Tibial nerve (tissue), 4 donors: ENCODE data around the gene PDZRN3. TPM values are rescaled to one million over a fixed set of nuclear protein-coding genes. Genes with fewer than 3 reads are reported as not detected.

ENCODE experiments used
- DNase-seq, 2 donors: peaks; one replicate each; pipeline ENCODE4 v3.0.0-alpha.2; 2019; ENCODE audit warnings: low spot score in 2 of 2
- H3K27ac ChIP-seq, 4 donors: fragments of 200-600 bp; sonication (generic) in 3 of 4; one replicate each; pipeline ENCODE4 v1.5.1; 2017 to 2019; ENCODE audit warnings: mild to moderate bottlenecking in 1 of 4
- H3K27me3 ChIP-seq, 2 donors: fragments of 200-600 bp; sonication (generic) in 1 of 2; one replicate each; pipeline versions ENCODE4 v1.5.1 to v1.6.0; 2017 to 2019
- H3K36me3 ChIP-seq, 3 donors: fragments of 200-600 bp; sonication (generic); one replicate each; pipeline ENCODE4 v1.5.1; 2018 to 2019
- H3K4me1 ChIP-seq, 4 donors: fragments of 200-600 bp; sonication (generic) in 3 of 4; one replicate each; pipeline ENCODE4 v1.5.1; 2017 to 2019
- H3K4me3 ChIP-seq, 4 donors: fragments of 200-600 bp; sonication (generic) in 3 of 4; one replicate each; pipeline ENCODE4 v1.5.1; 2017 to 2019; ENCODE audit warnings: mild to moderate bottlenecking in 1 of 4, moderate library complexity in 1 of 4
- H3K9me3 ChIP-seq, 4 donors: fragments of 200-600 bp; sonication (generic) in 3 of 4; one replicate each; pipeline ENCODE4 v1.5.1; 2017 to 2019
- EP300 ChIP-seq, 2 donors: sonication (generic); formaldehyde crosslinking; IDR thresholded peaks; one replicate each; pipeline ENCODE4 v1.6.1; 2017; ENCODE audit warnings: antibody characterized with exemption in 2 of 2, mild to moderate bottlenecking in 1 of 2
- POLR2A ChIP-seq, 2 donors: fragments of 450-650 bp; IDR thresholded peaks; one replicate each; pipeline ENCODE4 v1.6.1; 2017; ENCODE audit warnings: antibody characterized with exemption in 2 of 2, mild to moderate bottlenecking in 2 of 2, moderate library complexity in 2 of 2
- WGBS, 2 donors: methylation state at CpG; one replicate each; pipeline ENCODE4 v1.1.5; 2018; 5-methylcytosine and 5-hydroxymethylcytosine counted together
- total RNA-seq, 4 donors: library from RNA; depleted of rRNA; stranded (reverse); fragments of >200 nt; gene quantifications; one replicate each; pipeline ENCODE4 v1.1.0, GENCODE V29; 2016
- TF ChIP-seq, protein P1 (sequence below), 5 experiments: fragments of 200-600 bp in 3 of 5; fragments of 450-650 bp in 2 of 5; sonication (generic) in 3 of 5; IDR thresholded peaks; one replicate each; pipeline ENCODE4 v1.5.1; 2016 to 2019; ENCODE audit warnings: antibody characterized with exemption in 5 of 5, mild to moderate bottlenecking in 3 of 5, moderate library complexity in 2 of 5

The PDZRN3 gene
- total RNA-seq, 4 donors from 2014 or later, result 48.3 to 87.2 (median 64.3) TPM

DNA sequence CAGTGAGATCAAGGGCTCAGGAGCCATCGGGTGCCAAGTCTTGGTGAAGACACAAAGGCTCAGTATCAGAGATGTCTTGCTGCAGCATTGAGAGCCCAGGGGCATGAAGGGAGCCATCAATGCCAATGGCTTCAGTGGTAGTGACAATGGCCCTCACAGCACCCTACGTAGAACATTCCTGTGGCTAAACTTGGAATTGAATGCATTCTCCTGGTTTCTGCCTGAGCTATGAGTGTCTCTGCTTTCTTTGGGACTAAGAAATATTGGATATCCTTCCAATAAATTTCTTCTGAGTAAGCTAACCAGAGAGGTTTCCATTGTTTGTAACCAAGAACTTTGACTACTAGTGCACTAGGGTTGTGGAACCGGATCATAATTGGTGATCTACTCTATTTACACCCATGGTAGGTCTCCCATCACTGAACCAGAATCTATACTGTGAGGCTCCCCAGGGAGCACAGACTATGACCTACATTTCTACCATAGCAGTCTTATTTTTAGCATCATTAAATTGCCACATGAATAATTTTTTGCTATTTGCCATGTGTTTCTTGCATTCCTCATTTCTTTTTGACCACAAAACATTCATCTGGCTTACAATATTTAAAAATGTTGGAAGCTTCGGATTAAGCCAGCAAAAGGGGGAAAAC lies 31.6 kb upstream of the PDZRN3 start:
- no peaks in the 10 kb centered on the region for H3K36me3 ChIP-seq
- DNase-seq, result no peak
- H3K27ac ChIP-seq, result no peak overlapping the region
- no peaks in the 10 kb centered on the region for H3K4me1 ChIP-seq
- no peaks in the 10 kb centered on the region for H3K27me3 ChIP-seq
- TF ChIP-seq EP300 (IDR thresholded peaks at IDR 0.05) (no peak), POLR2A (IDR thresholded peaks at IDR 0.05) (no peak)
- TF ChIP-seq, protein P1, sequence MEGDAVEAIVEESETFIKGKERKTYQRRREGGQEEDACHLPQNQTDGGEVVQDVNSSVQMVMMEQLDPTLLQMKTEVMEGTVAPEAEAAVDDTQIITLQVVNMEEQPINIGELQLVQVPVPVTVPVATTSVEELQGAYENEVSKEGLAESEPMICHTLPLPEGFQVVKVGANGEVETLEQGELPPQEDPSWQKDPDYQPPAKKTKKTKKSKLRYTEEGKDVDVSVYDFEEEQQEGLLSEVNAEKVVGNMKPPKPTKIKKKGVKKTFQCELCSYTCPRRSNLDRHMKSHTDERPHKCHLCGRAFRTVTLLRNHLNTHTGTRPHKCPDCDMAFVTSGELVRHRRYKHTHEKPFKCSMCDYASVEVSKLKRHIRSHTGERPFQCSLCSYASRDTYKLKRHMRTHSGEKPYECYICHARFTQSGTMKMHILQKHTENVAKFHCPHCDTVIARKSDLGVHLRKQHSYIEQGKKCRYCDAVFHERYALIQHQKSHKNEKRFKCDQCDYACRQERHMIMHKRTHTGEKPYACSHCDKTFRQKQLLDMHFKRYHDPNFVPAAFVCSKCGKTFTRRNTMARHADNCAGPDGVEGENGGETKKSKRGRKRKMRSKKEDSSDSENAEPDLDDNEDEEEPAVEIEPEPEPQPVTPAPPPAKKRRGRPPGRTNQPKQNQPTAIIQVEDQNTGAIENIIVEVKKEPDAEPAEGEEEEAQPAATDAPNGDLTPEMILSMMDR (IDR thresholded peaks at IDR 0.05), result no peak
- H3K9me3 ChIP-seq, result no peaks in the 10 kb centered on the region
- H3K4me3 ChIP-seq, result no peak overlapping the region
- 90 to 97% methylated on average over 4 of the region's 4 CpGs for WGBS, 2 donors

DNA sequence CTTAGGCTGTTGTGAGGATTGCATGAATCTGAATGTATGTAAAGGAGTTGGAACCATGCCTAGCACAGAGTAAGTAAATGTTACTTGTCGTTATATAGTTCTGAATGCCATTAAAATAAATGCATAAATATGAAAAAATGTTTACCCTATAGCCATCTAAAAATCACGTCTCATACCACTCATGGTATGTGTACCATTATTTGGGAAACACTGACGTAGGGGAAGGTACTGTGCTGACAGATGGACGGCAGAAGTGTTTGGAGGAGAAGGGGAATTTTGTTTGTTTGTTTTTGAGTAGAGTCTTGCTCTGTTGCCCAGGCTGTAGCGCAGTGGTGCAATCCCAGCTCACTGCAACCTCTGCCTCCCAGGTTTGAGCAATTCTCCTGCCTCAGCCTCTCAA lies 30.5 kb upstream of the PDZRN3 start:
- Histone ChIP-seq H3K4me3 (no peak overlapping the region), H3K4me1 (no peaks in the 10 kb centered on the region), H3K27ac (no peak overlapping the region), H3K9me3 (no peaks in the 10 kb centered on the region), H3K27me3 (no peaks in the 10 kb centered on the region), H3K36me3 (no peaks in the 10 kb centered on the region)
- 91 to 95% methylated on average over 5 of the region's 5 CpGs for WGBS, 2 donors
- no peak for DNase-seq
- no peak for TF ChIP-seq POLR2A (IDR thresholded peaks at IDR 0.05)
- TF ChIP-seq EP300 (IDR thresholded peaks at IDR 0.05), result no peak
- TF ChIP-seq, protein P1 (IDR thresholded peaks at IDR 0.05), result no peak

DNA sequence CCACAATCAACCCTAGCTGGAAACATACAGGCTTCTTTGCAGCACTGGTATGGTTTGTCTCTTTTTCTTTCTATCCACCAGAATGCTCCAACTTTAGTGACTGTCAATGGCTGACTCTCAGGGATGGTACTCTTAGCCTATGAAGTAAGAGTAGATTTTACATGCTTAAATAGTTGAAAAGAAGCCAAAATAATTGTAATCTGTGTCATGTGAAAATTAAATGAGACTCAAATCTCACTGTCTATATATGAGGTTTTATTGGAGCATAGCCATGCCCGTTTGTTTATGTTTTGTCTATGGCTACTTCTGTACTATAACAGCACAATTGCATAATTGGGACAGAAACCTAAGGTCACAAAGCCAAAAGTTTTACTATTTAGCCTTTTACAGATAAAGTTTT lies 29.1 kb upstream of the PDZRN3 start:
- TF ChIP-seq, protein P1 (IDR thresholded peaks at IDR 0.05), result no peak
- no peak for TF ChIP-seq EP300 (IDR thresholded peaks at IDR 0.05)
- TF ChIP-seq POLR2A (IDR thresholded peaks at IDR 0.05), result no peak
- no peak overlapping the region for H3K27ac ChIP-seq
- H3K27me3 ChIP-seq, result no peaks in the 10 kb centered on the region
- no peak for DNase-seq
- H3K4me1 ChIP-seq, result no peaks in the 10 kb centered on the region
- no peak overlapping the region for H3K4me3 ChIP-seq
- H3K36me3 ChIP-seq, result no peaks in the 10 kb centered on the region
- H3K9me3 ChIP-seq, result no peaks in the 10 kb centered on the region
- WGBS, 2 donors, result 76 to 84% methylated on average over 1 of the region's 1 CpG

- Histone ChIP-seq H3K36me3 (no peaks in the 10 kb centered on the region), H3K27me3 (no peaks in the 10 kb centered on the region), H3K4me3 (no peak overlapping the region), H3K9me3 (no peaks in the 10 kb centered on the region), H3K4me1 (no peaks in the 10 kb centered on the region), H3K27ac (no peak overlapping the region)
- DNase-seq, result no peak
- TF ChIP-seq POLR2A (IDR thresholded peaks at IDR 0.05) (no peak), EP300 (IDR thresholded peaks at IDR 0.05) (no peak)
- TF ChIP-seq, protein P1 (IDR thresholded peaks at IDR 0.05), result no peak
- WGBS, 2 donors, result 67 to 75% methylated on average over 3 of the region's 3 CpGs
These were observed 28.6 kb upstream of the PDZRN3 start for GRCh38 chr3:73653351-73653750.

- TF ChIP-seq POLR2A (IDR thresholded peaks at IDR 0.05), result no peak
- TF ChIP-seq, protein P1 (IDR thresholded peaks at IDR 0.05), result no peak
- no peak for TF ChIP-seq EP300 (IDR thresholded peaks at IDR 0.05)
- Histone ChIP-seq H3K4me3 (no peak overlapping the region), H3K27ac (no peak overlapping the region), H3K9me3 (no peaks in the 10 kb centered on the region), H3K36me3 (no peaks in the 10 kb centered on the region), H3K4me1 (no peaks in the 10 kb centered on the region), H3K27me3 (no peaks in the 10 kb centered on the region)
- WGBS, 2 donors, result 87 to 92% methylated on average over 3 of the region's 3 CpGs
- DNase-seq, result no peak
These were observed 28.2 kb upstream of the PDZRN3 start for GRCh38 chr3:73652896-73653295.
